SK-N-SH treated with all-trans-retinoic acid at 6 μM for 48 hours (cell line): ENCODE measurements around the gene PTPRG.
A peak's percentile ranks its signal among the peaks of the same experiment; 100 is the strongest.

Source experiments
- ATAC-seq: fragments of 200-7000 bp; cut with Tn5 transposase; 3 replicates; pipeline ENCODE4 v1.9.1; 2020; ENCODE audit warnings: mild to moderate bottlenecking, moderate library complexity
- ARNTL ChIP-seq: fragments of 450-650 bp; formaldehyde crosslinking; IDR thresholded peaks from 2 replicates; pipeline ENCODE4 v1.5.0; 2020; ENCODE audit warnings: low read depth, mild to moderate bottlenecking, moderate library complexity, borderline replicate concordance
- BACH2 ChIP-seq: fragments of 250-450 bp; sonication (Bioruptor Pico); IDR thresholded peaks from 2 replicates; pipeline ENCODE4 v1.9.0; 2021; ENCODE audit warnings: mild to moderate bottlenecking, borderline replicate concordance
- CSDC2 ChIP-seq: fragments of 250-450 bp; sonication (Bioruptor Pico); IDR thresholded peaks from 2 replicates; pipeline ENCODE4 v1.5.0; 2020; ENCODE audit warnings: mild to moderate bottlenecking, moderate library complexity
- CSRNP3 ChIP-seq: fragments of 250-450 bp; sonication (Bioruptor Pico); IDR thresholded peaks from 2 replicates; pipeline ENCODE4 v1.5.1; 2021; ENCODE audit warnings: mild to moderate bottlenecking, moderate library complexity
- GLIS3 ChIP-seq: fragments of 250-450 bp; sonication (Bioruptor Pico); IDR thresholded peaks from 2 replicates; pipeline ENCODE4 v1.5.0; 2020; ENCODE audit warnings: mild to moderate bottlenecking, moderate library complexity
- ISL1 ChIP-seq: fragments of 250-450 bp; sonication (Bioruptor Pico); IDR thresholded peaks from 2 replicates; pipeline ENCODE4 v2.1.2; 2022; ENCODE audit warnings: mild to moderate bottlenecking, moderate library complexity
- PATZ1 ChIP-seq: fragments of 250-450 bp; sonication (Bioruptor Pico); IDR thresholded peaks from 2 replicates; pipeline ENCODE4 v1.8.0; 2020; ENCODE audit warnings: mild to moderate bottlenecking, moderate library complexity, borderline replicate concordance
- PPARA ChIP-seq: fragments of 250-450 bp; sonication (Bioruptor Pico); IDR thresholded peaks from 2 replicates; pipeline ENCODE4 v1.5.0; 2020; ENCODE audit warnings: mild to moderate bottlenecking, borderline replicate concordance
- RARB ChIP-seq: fragments of 250-450 bp; sonication (Bioruptor Pico); IDR thresholded peaks from 2 replicates; pipeline ENCODE4 v1.8.0; 2021; ENCODE audit warnings: mild to moderate bottlenecking, moderate library complexity
- SNAI2 ChIP-seq: fragments of 250-450 bp; sonication (Bioruptor Pico); IDR thresholded peaks from 2 replicates; pipeline ENCODE4 v1.5.0; 2020; ENCODE audit warnings: mild to moderate bottlenecking, moderate library complexity
- ZC3H10 ChIP-seq: fragments of 250-450 bp; sonication (Bioruptor Pico); IDR thresholded peaks from 2 replicates; pipeline ENCODE4 v1.5.1; 2021; ENCODE audit warnings: mild to moderate bottlenecking, moderate library complexity
- ZFP30 ChIP-seq: fragments of 450-650 bp; formaldehyde crosslinking; IDR thresholded peaks from 2 replicates; pipeline ENCODE4 v1.5.0; 2022; ENCODE audit warnings: mild to moderate bottlenecking, moderate library complexity
- ZNF565 ChIP-seq: fragments of 450-650 bp; formaldehyde crosslinking; conservative IDR thresholded peaks from 2 replicates; pipeline ENCODE4 v1.5.0; 2020; ENCODE audit warnings: low read depth, mild to moderate bottlenecking, moderate library complexity
- ZNF70 ChIP-seq: fragments of 450-650 bp; formaldehyde crosslinking; IDR thresholded peaks from 2 replicates; pipeline ENCODE4 v1.5.0; 2020; ENCODE audit warnings: mild to moderate bottlenecking, moderate library complexity
- ZNF8 ChIP-seq: fragments of 450-650 bp; formaldehyde crosslinking; IDR thresholded peaks from 2 replicates; pipeline ENCODE4 v1.5.0; 2020; ENCODE audit warnings: mild to moderate bottlenecking, moderate library complexity
- TF ChIP-seq, protein P1 (sequence below): fragments of 250-450 bp; sonication (Bioruptor Pico); IDR thresholded peaks from 2 replicates; pipeline ENCODE4 v1.5.0; 2020; ENCODE audit warnings: mild to moderate bottlenecking, moderate library complexity
- TF ChIP-seq, protein P2 (sequence below): fragments of 250-450 bp; sonication (Bioruptor Pico); IDR thresholded peaks from 2 replicates; pipeline ENCODE4 v1.8.0; 2021; ENCODE audit warnings: low read depth, mild to moderate bottlenecking, moderate library complexity, borderline replicate concordance
- TF ChIP-seq, protein P3 (sequence below): fragments of 250-450 bp; sonication (Bioruptor Pico); IDR thresholded peaks from 2 replicates; pipeline ENCODE4 v1.5.1; 2020; ENCODE audit warnings: low read depth, mild to moderate bottlenecking, moderate library complexity

Gene PTPRG

DNA sequence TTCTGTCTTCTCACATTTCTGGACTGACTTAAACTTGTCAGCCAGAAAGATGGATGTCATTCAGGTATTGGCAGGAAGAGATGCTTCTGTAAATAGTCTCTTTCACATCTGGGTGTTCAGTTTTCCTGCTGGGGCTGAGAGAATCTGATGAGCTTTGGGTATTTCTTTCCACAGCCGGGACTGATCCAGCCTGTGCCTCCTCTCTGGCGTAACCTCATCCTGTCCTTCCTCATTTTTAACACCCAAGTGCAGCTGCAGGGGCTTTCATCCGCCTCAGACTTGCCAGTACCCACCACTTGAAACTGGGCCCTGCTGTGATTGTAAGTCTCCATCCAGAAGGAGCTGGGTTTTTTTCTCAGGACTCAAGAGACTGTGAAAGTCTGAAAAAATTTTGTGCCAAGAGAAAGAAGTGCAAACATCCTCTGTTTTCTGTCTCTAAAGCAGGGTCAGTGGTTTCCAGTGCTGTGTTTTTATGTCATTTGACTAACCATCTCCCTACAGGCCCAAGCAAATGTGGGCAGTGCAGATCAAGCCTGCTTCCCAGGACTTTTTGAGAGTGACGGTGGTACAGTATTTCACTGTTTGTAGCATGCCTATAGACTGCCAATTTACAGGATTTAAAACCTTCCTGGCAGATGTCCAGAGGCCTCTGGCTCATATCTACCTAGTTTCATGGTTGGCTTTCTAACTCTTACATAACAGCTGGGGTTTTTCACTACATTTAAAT lies 342.7 kb downstream of the PTPRG start:
- TF ChIP-seq BACH2 (no peak), PPARA (CRISPR knock-in tag) (no peak), PATZ1 (no peak), ZFP30 (no peak), ISL1 (no peak), CSRNP3 (CRISPR knock-in tag) (no peak), SNAI2 (no peak), CSDC2 (no peak), ZNF8 (no peak)
- TF ChIP-seq, protein P1, sequence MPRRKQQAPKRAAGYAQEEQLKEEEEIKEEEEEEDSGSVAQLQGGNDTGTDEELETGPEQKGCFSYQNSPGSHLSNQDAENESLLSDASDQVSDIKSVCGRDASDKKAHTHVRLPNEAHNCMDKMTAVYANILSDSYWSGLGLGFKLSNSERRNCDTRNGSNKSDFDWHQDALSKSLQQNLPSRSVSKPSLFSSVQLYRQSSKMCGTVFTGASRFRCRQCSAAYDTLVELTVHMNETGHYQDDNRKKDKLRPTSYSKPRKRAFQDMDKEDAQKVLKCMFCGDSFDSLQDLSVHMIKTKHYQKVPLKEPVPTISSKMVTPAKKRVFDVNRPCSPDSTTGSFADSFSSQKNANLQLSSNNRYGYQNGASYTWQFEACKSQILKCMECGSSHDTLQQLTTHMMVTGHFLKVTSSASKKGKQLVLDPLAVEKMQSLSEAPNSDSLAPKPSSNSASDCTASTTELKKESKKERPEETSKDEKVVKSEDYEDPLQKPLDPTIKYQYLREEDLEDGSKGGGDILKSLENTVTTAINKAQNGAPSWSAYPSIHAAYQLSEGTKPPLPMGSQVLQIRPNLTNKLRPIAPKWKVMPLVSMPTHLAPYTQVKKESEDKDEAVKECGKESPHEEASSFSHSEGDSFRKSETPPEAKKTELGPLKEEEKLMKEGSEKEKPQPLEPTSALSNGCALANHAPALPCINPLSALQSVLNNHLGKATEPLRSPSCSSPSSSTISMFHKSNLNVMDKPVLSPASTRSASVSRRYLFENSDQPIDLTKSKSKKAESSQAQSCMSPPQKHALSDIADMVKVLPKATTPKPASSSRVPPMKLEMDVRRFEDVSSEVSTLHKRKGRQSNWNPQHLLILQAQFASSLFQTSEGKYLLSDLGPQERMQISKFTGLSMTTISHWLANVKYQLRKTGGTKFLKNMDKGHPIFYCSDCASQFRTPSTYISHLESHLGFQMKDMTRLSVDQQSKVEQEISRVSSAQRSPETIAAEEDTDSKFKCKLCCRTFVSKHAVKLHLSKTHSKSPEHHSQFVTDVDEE (CRISPR knock-in tag) = no peak
- TF ChIP-seq, protein P2, sequence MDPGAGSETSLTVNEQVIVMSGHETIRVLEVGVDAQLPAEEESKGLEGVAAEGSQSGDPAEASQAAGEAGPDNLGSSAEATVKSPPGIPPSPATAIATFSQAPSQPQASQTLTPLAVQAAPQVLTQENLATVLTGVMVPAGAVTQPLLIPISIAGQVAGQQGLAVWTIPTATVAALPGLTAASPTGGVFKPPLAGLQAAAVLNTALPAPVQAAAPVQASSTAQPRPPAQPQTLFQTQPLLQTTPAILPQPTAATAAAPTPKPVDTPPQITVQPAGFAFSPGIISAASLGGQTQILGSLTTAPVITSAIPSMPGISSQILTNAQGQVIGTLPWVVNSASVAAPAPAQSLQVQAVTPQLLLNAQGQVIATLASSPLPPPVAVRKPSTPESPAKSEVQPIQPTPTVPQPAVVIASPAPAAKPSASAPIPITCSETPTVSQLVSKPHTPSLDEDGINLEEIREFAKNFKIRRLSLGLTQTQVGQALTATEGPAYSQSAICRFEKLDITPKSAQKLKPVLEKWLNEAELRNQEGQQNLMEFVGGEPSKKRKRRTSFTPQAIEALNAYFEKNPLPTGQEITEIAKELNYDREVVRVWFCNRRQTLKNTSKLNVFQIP (CRISPR knock-in tag) = no peak
- peak; percentile 90 for ATAC-seq

DNA sequence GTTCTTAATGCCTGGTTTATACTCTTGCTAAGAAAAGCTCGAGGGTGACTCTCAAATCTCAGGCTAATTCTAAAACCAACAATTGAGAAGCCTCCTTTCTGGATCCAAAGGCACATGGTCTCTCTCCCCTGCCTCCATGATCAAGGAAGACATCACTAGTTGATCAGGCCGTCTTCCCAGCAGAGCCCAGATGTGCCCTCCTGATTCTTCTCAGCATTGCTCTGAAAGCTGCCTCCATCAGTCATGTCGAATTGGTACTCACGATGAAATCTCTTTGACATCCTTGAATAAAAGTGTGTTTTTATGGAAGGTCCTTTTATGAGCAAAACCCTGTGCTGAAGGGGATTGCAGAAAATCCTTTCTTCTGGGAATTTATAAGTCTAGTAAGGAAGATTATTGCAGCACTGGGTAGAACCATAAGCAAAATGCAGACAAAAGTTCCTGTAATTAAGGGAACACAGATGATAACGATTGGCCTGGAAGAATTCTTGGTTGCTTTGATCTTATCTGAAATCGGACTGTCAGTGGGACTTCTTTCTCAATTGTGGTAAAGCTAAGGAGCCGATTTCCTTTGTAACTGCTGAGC lies 345.9 kb downstream of the PTPRG start:
- TF ChIP-seq CSDC2 (no peak), ARNTL (CRISPR knock-in tag) (no peak), ZNF70 (CRISPR knock-in tag) (no peak), RARB (CRISPR knock-in tag) (no peak), ZNF565 (CRISPR knock-in tag) (no peak), ZFP30 (no peak)
- TF ChIP-seq, protein P1 (CRISPR knock-in tag) = no peak
- TF ChIP-seq, protein P3, sequence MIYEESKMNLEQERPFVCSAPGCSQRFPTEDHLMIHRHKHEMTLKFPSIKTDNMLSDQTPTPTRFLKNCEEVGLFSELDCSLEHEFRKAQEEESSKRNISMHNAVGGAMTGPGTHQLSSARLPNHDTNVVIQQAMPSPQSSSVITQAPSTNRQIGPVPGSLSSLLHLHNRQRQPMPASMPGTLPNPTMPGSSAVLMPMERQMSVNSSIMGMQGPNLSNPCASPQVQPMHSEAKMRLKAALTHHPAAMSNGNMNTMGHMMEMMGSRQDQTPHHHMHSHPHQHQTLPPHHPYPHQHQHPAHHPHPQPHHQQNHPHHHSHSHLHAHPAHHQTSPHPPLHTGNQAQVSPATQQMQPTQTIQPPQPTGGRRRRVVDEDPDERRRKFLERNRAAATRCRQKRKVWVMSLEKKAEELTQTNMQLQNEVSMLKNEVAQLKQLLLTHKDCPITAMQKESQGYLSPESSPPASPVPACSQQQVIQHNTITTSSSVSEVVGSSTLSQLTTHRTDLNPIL (CRISPR knock-in tag) = no peak
- TF ChIP-seq, all 23 proteins: peak for 0
- no peak for ATAC-seq

- TF ChIP-seq ZC3H10 (0 out of 2 replicates have a peak, but pooled peaks have one; percentile 29), GLIS3 (CRISPR knock-in tag) (no peak), PPARA (CRISPR knock-in tag) (no peak), ARNTL (CRISPR knock-in tag) (no peak), SNAI2 (no peak), ZNF8 (no peak), ZNF565 (CRISPR knock-in tag) (no peak), ZFP30 (no peak)
- no peak for ATAC-seq
Observed at GRCh38 chr3:61908382-61908781, 347.0 kb downstream of the PTPRG start.
